H9 (cell line): ENCODE measurements around the gene MAGEA9. TPM values are rescaled to one million over a fixed set of nuclear protein-coding genes. Genes with fewer than 3 reads are reported as not detected.
"Not testable (repeated sequence)": the region's sequence is repeated elsewhere in the genome, so short reads cannot be mapped to it uniquely, and the experiment has no call there.

Experiments used
- DNase-seq: peaks from one replicate; pipeline ENCODE4 v3.0.0-alpha.2; 2017
- H2AFZ ChIP-seq: one replicate; pipeline ENCODE4 v1.6.1; 2013; ENCODE audit warnings: mild to moderate bottlenecking, low read length, control low read depth, moderate library complexity
- H2AK5ac ChIP-seq: 2 replicates; pipeline ENCODE4 v1.6.1; 2013; ENCODE audit warnings: low read length, control low read depth, mixed read lengths; ENCODE audit not compliant: insufficient read length
- H2BK120ac ChIP-seq: one replicate; pipeline ENCODE4 v1.6.1; 2013; ENCODE audit warnings: low read depth, mild to moderate bottlenecking, low read length, control low read depth, inconsistent platforms; ENCODE audit not compliant: poor library complexity, severe bottlenecking
- H2BK12ac ChIP-seq: 2 replicates; pipeline ENCODE4 v1.6.1; 2013; ENCODE audit warnings: low read length, control low read depth, mixed read lengths, low read depth; ENCODE audit not compliant: insufficient read length
- H2BK15ac ChIP-seq: 2 replicates; pipeline ENCODE4 v1.6.1; 2013; ENCODE audit warnings: low read depth, low read length, control low read depth
- H2BK20ac ChIP-seq: one replicate; pipeline ENCODE4 v1.6.1; 2013; ENCODE audit warnings: low read depth, mild to moderate bottlenecking, low read length, control low read depth, inconsistent platforms; ENCODE audit not compliant: poor library complexity, severe bottlenecking
- H2BK5ac ChIP-seq: 2 replicates; pipeline ENCODE4 v1.6.1; 2013; ENCODE audit warnings: low read length, control low read depth, mixed read lengths; ENCODE audit not compliant: insufficient read length
- H3K14ac ChIP-seq: 2 replicates; pipeline ENCODE4 v1.6.1; 2013; ENCODE audit warnings: low read length, control low read depth; ENCODE audit not compliant: insufficient read depth
- H3K18ac ChIP-seq: 2 replicates; pipeline ENCODE4 v1.6.1; 2013; ENCODE audit warnings: low read depth, mild to moderate bottlenecking, mixed read lengths, low read length, control low read depth; ENCODE audit not compliant: insufficient read length
- H3K23ac ChIP-seq: 2 replicates; pipeline ENCODE4 v1.6.1; 2013; ENCODE audit warnings: low read length, control low read depth, mixed read lengths, low read depth; ENCODE audit not compliant: insufficient read length
- H3K23me2 ChIP-seq: 2 replicates; pipeline ENCODE4 v1.6.1; 2013; ENCODE audit warnings: low read depth, mild to moderate bottlenecking, mixed read lengths, low read length, control low read depth; ENCODE audit not compliant: insufficient read length, poor library complexity, severe bottlenecking
- H3K27ac ChIP-seq: 2 replicates; pipeline ENCODE4 v1.5.1; 2013; ENCODE audit warnings: low read length, control low read depth, mixed read lengths, low read depth; ENCODE audit not compliant: insufficient read length
- H3K27me3 ChIP-seq: 2 replicates; pipeline ENCODE4 v1.6.1; 2013; ENCODE audit warnings: low read length, control low read depth, inconsistent platforms; ENCODE audit not compliant: insufficient read depth
- H3K4ac ChIP-seq: 2 replicates; pipeline ENCODE4 v1.6.1; 2013; ENCODE audit warnings: low read depth, mild to moderate bottlenecking, control low read depth, inconsistent platforms, low read length, moderate library complexity
- H3K4me1 ChIP-seq: 2 replicates; pipeline ENCODE4 v1.6.1; 2013; ENCODE audit warnings: low read length, control low read depth, inconsistent platforms; ENCODE audit not compliant: insufficient read depth
- H3K4me2 ChIP-seq: 2 replicates; pipeline ENCODE4 v1.6.1; 2013; ENCODE audit warnings: low read length, control low read depth, mixed read lengths; ENCODE audit not compliant: insufficient read length, insufficient read depth
- H3K56ac ChIP-seq: 2 replicates; pipeline ENCODE4 v1.6.1; 2013; ENCODE audit warnings: low read depth, mild to moderate bottlenecking, mixed read lengths, low read length, control low read depth; ENCODE audit not compliant: insufficient read length
- H3K79me1 ChIP-seq: 2 replicates; pipeline ENCODE4 v1.6.1; 2013; ENCODE audit warnings: low read depth, mild to moderate bottlenecking, moderate library complexity, low read length, control low read depth, inconsistent platforms; ENCODE audit not compliant: insufficient read depth, poor library complexity, severe bottlenecking
- H3K79me2 ChIP-seq: 2 replicates; pipeline ENCODE4 v1.6.1; 2013; ENCODE audit warnings: low read length, control low read depth, inconsistent platforms; ENCODE audit not compliant: insufficient read depth
- H3K9ac ChIP-seq: 2 replicates; pipeline ENCODE4 v1.6.1; 2013; ENCODE audit warnings: low read length, control low read depth, mixed read lengths; ENCODE audit not compliant: insufficient read length; ENCODE audit errors: extremely low read depth
- H3K9me3 ChIP-seq: one replicate; pipeline ENCODE4 v1.6.1; 2013; ENCODE audit warnings: low read depth, low read length, inconsistent platforms; ENCODE audit not compliant: control insufficient read depth
- H3T11ph ChIP-seq: one replicate; pipeline ENCODE4 v1.6.1; 2013; ENCODE audit warnings: mild to moderate bottlenecking, low read length, control low read depth, inconsistent platforms
- H4K20me1 ChIP-seq: one replicate; pipeline ENCODE4 v1.6.1; 2013; ENCODE audit not compliant: control insufficient read depth, insufficient read length, insufficient read depth
- H4K5ac ChIP-seq: 2 replicates; pipeline ENCODE4 v1.6.1; 2013; ENCODE audit warnings: low read depth, mild to moderate bottlenecking, mixed read lengths, low read length, control low read depth; ENCODE audit not compliant: insufficient read length
- H4K8ac ChIP-seq: replicated peaks from 2 replicates; pipeline ENCODE4 v1.6.1; 2013; ENCODE audit warnings: low read length, control low read depth, mixed read lengths, low read depth; ENCODE audit not compliant: insufficient read length
- H4K91ac ChIP-seq: 2 replicates; pipeline ENCODE4 v1.6.1; 2013; ENCODE audit warnings: low read depth, mild to moderate bottlenecking, moderate library complexity, mixed read lengths, low read length, control low read depth; ENCODE audit not compliant: insufficient read length
- H3K27ac Mint-ChIP-seq, 3 experiments: 2 replicates in 2 of 3; 3 replicates in 1 of 3; pipeline ENCODE4 v1.8.0; 2020 to 2021; ENCODE audit warnings: mixed read lengths in 3 of 3, mild to moderate bottlenecking in 1 of 3, moderate library complexity in 1 of 3
- H3K27me3 Mint-ChIP-seq: 2 replicates; pipeline ENCODE4 v1.8.0; 2021; ENCODE audit warnings: low read depth, mild to moderate bottlenecking, moderate library complexity, mixed read lengths
- H3K36me3 Mint-ChIP-seq, 3 experiments: 2 replicates in 2 of 3; 3 replicates in 1 of 3; pipeline ENCODE4 v1.8.0; 2020 to 2021; ENCODE audit warnings: low read depth in 3 of 3, mixed read lengths in 3 of 3; ENCODE audit not compliant: insufficient read depth in 1 of 3
- H3K4me1 Mint-ChIP-seq, 2 experiments: 2 replicates each; pipeline ENCODE4 v1.8.0; 2020; ENCODE audit warnings: mixed read lengths in 2 of 2
- H3K4me3 Mint-ChIP-seq, 2 experiments: 2 replicates in 1 of 2; 3 replicates in 1 of 2; pipeline ENCODE4 v1.8.0; 2020 to 2021; ENCODE audit warnings: mild to moderate bottlenecking in 2 of 2, mixed read lengths in 2 of 2, moderate library complexity in 1 of 2
- H3K9me3 Mint-ChIP-seq, 2 experiments: 2 replicates in 1 of 2; 3 replicates in 1 of 2; pipeline ENCODE4 v1.8.0; 2020; ENCODE audit warnings: mild to moderate bottlenecking in 2 of 2, mixed read lengths in 2 of 2, moderate library complexity in 1 of 2
- WGBS: extraction: QIAGEN DNeasy Blood & Tissue Kit; methylation state at CpG from one replicate; pipeline ENCODE4 v1.1.7; 2013; ENCODE audit warnings: missing lambda C conversion rate, low lambda C conversion rate, mixed read lengths; ENCODE audit not compliant: insufficient read length; ENCODE audit errors: extremely low coverage; 5-methylcytosine and 5-hydroxymethylcytosine counted together
- total RNA-seq: library from RNA; stranded (reverse); gene quantifications from 2 replicates; pipeline ENCODE4 v1.2.1, GENCODE V29; 2021

MAGEA9 gene
- total RNA-seq, 1 experiment from 2014 or later = 0.28 TPM

- H2BK5ac ChIP-seq, H3K4ac ChIP-seq, H3T11ph ChIP-seq, H3K9ac ChIP-seq, H3K18ac ChIP-seq, H3K27ac Mint-ChIP-seq, H3K23me2 ChIP-seq, H3K4me3 Mint-ChIP-seq, H2BK20ac ChIP-seq, H2BK15ac ChIP-seq, H4K91ac ChIP-seq, H3K79me2 ChIP-seq, H3K9me3 ChIP-seq, H3K36me3 Mint-ChIP-seq, H3K23ac ChIP-seq, H4K8ac ChIP-seq, H3K4me1 Mint-ChIP-seq, H3K79me1 ChIP-seq, H3K4me1 ChIP-seq, H3K56ac ChIP-seq, H4K20me1 ChIP-seq, H3K27me3 ChIP-seq, H2BK120ac ChIP-seq, H3K9me3 Mint-ChIP-seq, H3K4me2 ChIP-seq, H3K27me3 Mint-ChIP-seq, H2BK12ac ChIP-seq, DNase-seq, H3K14ac ChIP-seq, H2AFZ ChIP-seq, H3K27ac ChIP-seq, H2AK5ac ChIP-seq, H4K5ac ChIP-seq: not testable (repeated sequence)
- no CpG with 5 or more reads among the region's 7 CpGs for WGBS
These were observed 3.7 kb upstream of the MAGEA9 start for GRCh38 chrX:149777999-149778398.

- not testable (repeated sequence) for DNase-seq, H3K4me3 Mint-ChIP-seq
These were observed 13.8 kb downstream of the MAGEA9 start for GRCh38 chrX:149795531-149795930.

More at GRCh38 chrX:149795531-149795930, 13.8 kb downstream of the MAGEA9 start:
- not testable (repeated sequence) for H2BK120ac ChIP-seq, H3K27me3 ChIP-seq, H2AFZ ChIP-seq, H3K9ac ChIP-seq, H3K27me3 Mint-ChIP-seq, H2BK15ac ChIP-seq, H3K23me2 ChIP-seq, H2BK5ac ChIP-seq, H3K56ac ChIP-seq, H4K91ac ChIP-seq, H3K4me1 Mint-ChIP-seq, H3K27ac Mint-ChIP-seq, H3K4me2 ChIP-seq, H3K23ac ChIP-seq, H3K79me1 ChIP-seq, H3K27ac ChIP-seq, H4K8ac ChIP-seq, H3K79me2 ChIP-seq, H3K4me1 ChIP-seq, H3K14ac ChIP-seq, H2BK20ac ChIP-seq, H3T11ph ChIP-seq, H4K5ac ChIP-seq, H3K4ac ChIP-seq, H3K9me3 ChIP-seq, H2AK5ac ChIP-seq, H2BK12ac ChIP-seq, H4K20me1 ChIP-seq, H3K18ac ChIP-seq, H3K36me3 Mint-ChIP-seq
- H3K9me3 Mint-ChIP-seq = peaks cover 31 to 33% of the 10 kb centered on the region in 2 experiments
- no CpG with 5 or more reads among the region's 1 CpG for WGBS
